ENCODE data around the gene CAPZA1.

DNA sequence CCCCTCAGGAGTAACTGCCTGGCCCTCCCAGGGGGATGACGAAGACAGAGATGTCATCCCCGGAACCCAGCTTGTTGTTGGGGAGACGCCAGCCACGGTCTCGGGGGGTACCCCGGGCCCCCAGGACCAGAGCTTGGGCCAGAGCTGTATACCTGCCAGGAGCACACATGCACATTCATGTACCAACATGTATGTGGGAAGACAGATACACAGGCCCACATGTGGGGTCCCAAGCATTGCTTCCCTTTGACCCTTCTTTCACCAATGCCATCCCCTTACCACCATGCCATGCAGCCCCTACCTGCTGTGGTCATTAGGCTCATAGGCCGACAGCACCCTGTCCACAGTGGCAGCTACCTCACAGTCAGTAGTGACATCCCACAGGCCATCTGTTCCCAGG, 90.5 kb downstream of the CAPZA1 start:
- TF ChIP-seq, protein P1, sequence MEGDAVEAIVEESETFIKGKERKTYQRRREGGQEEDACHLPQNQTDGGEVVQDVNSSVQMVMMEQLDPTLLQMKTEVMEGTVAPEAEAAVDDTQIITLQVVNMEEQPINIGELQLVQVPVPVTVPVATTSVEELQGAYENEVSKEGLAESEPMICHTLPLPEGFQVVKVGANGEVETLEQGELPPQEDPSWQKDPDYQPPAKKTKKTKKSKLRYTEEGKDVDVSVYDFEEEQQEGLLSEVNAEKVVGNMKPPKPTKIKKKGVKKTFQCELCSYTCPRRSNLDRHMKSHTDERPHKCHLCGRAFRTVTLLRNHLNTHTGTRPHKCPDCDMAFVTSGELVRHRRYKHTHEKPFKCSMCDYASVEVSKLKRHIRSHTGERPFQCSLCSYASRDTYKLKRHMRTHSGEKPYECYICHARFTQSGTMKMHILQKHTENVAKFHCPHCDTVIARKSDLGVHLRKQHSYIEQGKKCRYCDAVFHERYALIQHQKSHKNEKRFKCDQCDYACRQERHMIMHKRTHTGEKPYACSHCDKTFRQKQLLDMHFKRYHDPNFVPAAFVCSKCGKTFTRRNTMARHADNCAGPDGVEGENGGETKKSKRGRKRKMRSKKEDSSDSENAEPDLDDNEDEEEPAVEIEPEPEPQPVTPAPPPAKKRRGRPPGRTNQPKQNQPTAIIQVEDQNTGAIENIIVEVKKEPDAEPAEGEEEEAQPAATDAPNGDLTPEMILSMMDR (IDR thresholded peaks at IDR 0.05; ENCODE audit: low read depth, low read length) = no peak
- TF ChIP-seq POLR2A (IDR thresholded peaks at IDR 0.05; ENCODE audit: extremely low read depth, insufficient read length) (no peak), MYC (IDR thresholded peaks at IDR 0.05; ENCODE audit: low read depth, low read length) (no peak)
